ENCODE results near the gene ZBTB42.

DNA sequence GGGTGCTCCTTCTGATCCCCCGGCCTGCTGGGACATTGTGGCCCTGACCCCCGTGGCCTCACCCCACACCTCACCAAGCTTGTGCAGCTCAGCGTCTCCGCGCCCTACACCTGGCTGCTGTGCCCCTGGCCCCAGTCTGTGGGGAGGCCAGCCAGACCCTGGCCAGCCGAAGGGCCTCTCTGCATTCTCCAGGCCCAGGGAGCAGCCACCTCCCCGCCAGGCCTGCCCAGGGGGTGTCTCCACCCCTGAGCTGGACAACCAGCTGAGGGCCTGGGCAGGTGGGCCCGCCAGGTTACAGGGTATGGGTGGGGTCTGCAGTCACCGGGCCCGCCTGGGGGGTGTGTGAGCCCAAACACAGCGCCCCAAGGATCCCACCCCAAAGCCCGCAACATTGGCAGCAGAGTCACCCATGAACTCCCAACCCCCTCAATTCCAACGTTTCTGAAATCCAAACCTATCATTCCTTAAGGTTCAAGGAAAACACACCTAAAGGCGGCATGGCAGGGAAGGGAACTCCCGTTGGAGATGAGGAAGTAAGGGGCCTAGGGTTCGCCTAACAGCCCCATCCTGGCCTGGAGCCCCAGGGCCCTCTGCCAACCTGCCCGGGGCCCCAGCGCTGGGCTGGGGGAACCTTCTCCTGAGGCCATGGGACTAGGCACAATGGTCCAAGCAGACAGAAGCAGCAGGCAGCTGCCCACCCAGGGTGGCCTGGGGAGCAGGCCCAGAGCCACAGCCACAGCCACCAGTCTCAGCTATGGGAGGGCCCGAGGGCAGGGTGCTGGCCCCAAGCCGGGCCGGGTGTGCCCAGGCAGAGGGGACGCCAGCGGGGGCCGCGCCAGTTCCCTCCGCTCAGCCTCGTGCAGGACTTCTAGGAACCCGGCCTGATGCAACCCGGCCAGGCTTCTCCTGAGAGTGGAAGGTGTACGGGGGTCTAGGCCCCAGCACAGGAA, 13.9 kb upstream of the ZBTB42 start:
- no peak for TF ChIP-seq IKZF1 (IDR thresholded peaks at IDR 0.05)
- TF ChIP-seq ZBTB1 (CRISPR knock-in tag; IDR thresholded peaks at IDR 0.05; ENCODE audit: borderline replicate concordance): no peak
- no peak for TF ChIP-seq MNT (IDR thresholded peaks at IDR 0.05)
- TF ChIP-seq, protein P1, sequence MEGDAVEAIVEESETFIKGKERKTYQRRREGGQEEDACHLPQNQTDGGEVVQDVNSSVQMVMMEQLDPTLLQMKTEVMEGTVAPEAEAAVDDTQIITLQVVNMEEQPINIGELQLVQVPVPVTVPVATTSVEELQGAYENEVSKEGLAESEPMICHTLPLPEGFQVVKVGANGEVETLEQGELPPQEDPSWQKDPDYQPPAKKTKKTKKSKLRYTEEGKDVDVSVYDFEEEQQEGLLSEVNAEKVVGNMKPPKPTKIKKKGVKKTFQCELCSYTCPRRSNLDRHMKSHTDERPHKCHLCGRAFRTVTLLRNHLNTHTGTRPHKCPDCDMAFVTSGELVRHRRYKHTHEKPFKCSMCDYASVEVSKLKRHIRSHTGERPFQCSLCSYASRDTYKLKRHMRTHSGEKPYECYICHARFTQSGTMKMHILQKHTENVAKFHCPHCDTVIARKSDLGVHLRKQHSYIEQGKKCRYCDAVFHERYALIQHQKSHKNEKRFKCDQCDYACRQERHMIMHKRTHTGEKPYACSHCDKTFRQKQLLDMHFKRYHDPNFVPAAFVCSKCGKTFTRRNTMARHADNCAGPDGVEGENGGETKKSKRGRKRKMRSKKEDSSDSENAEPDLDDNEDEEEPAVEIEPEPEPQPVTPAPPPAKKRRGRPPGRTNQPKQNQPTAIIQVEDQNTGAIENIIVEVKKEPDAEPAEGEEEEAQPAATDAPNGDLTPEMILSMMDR (CRISPR knock-in tag; IDR thresholded peaks at IDR 0.05): no peak
- no peak for TF ChIP-seq MXI1 (IDR thresholded peaks at IDR 0.05; ENCODE audit: borderline replicate concordance, low read depth, low read length)
- TF ChIP-seq SP1 (IDR thresholded peaks at IDR 0.05): no peak
- no peak for TF ChIP-seq SP1 (CRISPR knock-in tag; IDR thresholded peaks at IDR 0.05)
- TF ChIP-seq NFATC3 (CRISPR knock-in tag; IDR thresholded peaks at IDR 0.05): no peak
- no peak for TF ChIP-seq TAF1 (CRISPR knock-in tag; IDR thresholded peaks at IDR 0.05)
- no peak for TF ChIP-seq POLR2AphosphoS2 (IDR thresholded peaks at IDR 0.05; ENCODE audit: low read depth, low read length)
- no peak for TF ChIP-seq CCDC6 (CRISPR knock-in tag; IDR thresholded peaks at IDR 0.05)
- TF ChIP-seq POLR2A (IDR thresholded peaks at IDR 0.05; ENCODE audit: insufficient read depth in 1 of 2, low read depth in 2 of 2, low read length in 2 of 2): no peak
- no peak for TF ChIP-seq NBN (conservative IDR thresholded peaks at IDR 0.05)

Data from HepG2 (cell line).